ENCODE data around the gene DSCAML1. TPM values are rescaled to one million over a fixed set of nuclear protein-coding genes. Genes with fewer than 3 reads are reported as not detected.

The DSCAML1 gene
- total RNA-seq, 2 donors from 2014 or later = 0.08 TPM; not detected in 1

- Mint-ChIP-seq H3K9me3 (no peaks in the 10 kb centered on the region), H3K27me3 (peaks cover 8 to 17% of the 10 kb centered on the region in 2 donors), H3K36me3 (no peaks in the 10 kb centered on the region), H3K4me1 (ENCODE audit: low read depth in 2 of 2) (peaks cover 0 to 8% of the 10 kb centered on the region in 2 donors), H3K4me3 (no peak overlapping the region), H3K27ac (no peak overlapping the region)
- ATAC-seq (no peak), DNase-seq (ENCODE audit: low spot score) (no peak)
Observed at GRCh38 chr11:117803896-117804295, 6.9 kb upstream of the DSCAML1 start.

GRCh38 chr11:117799634-117800033 is 2.6 kb upstream of the DSCAML1 start:
- Mint-ChIP-seq H3K4me1 (ENCODE audit: low read depth in 2 of 2) (peaks cover 0 to 6% of the 10 kb centered on the region in 2 donors), H3K27me3 (peaks cover 31 to 32% of the 10 kb centered on the region in 2 donors), H3K27ac (no peak overlapping the region), H3K4me3 (no peak overlapping the region), H3K36me3 (peaks cover 5% of the 10 kb centered on the region), H3K9me3 (no peaks in the 10 kb centered on the region)
- ATAC-seq (no peak), DNase-seq (ENCODE audit: low spot score) (no peak)

DNA sequence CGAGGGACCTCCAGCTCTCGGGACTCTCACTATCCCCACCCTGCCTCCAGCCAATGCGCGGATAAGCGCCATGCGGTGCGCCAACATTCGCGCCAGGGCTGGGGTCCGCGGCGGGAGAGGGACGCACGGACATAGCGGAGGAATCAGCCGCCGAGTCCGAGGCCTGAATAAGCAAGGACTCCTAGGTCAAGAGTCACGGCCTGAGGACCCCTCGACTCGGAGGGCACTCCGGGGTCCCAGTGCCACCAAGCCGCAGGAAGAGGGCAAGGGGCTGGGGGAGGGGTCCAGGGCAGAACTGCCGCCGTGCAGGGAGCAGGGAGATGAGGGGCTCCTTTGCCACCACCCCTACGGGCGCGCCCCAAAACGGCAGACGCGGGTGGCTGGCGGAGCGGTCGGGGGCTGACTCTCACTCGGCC is 552 bp downstream of the DSCAML1 start:
- H3K27me3 Mint-ChIP-seq = peaks cover 46 to 50% of the 10 kb centered on the region in 2 donors
- no peak overlapping the region for H3K27ac Mint-ChIP-seq
- no peak overlapping the region for H3K4me3 Mint-ChIP-seq
- peaks cover 5% of the 10 kb centered on the region for H3K36me3 Mint-ChIP-seq
- H3K9me3 Mint-ChIP-seq = no peaks in the 10 kb centered on the region
- no peak for DNase-seq (ENCODE audit: low spot score)
- ATAC-seq = no peak
- peaks cover 0 to 6% of the 10 kb centered on the region in 2 donors for H3K4me1 Mint-ChIP-seq (ENCODE audit: low read depth in 2 of 2)

DNA sequence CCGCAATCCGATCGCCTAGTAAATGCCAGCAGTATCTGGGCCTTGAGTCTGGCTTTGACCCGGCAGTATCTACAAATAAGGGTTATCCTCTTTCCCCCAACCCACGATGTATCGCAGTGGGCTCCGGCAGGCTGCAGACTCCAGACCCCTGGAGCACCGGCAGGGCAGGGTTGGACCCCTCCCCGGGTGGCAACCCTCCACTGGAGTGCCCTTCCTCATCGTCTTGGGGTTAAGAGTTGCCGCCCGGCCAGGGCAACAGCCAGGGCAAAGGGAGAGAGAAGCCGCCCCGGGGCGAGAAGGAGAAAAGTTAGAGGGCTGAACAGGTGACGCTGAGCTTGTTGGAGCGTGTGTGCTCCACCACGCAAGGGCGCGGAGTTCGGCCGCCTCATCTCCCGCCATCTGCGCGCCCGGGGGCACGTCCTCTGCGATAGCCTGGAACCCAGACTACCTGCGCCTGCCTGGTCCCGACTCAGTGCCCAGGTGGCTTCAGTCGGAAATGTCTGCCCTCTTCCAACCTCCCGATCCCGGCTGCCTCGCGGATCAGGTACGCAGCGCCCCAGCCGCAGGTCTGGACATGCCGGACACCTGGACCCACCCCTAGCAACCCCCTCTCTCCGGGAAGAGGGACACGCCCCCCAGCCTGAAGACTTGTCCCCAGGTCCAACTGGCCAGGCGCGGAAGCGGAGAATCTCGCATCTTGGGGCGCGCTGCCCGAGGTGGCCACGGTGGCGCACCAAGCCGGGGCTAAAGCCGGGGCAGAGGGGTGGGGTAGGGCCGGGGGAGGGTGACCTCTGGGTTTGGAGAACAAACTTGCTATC is 1.2 kb downstream of the DSCAML1 start:
- H3K4me1 Mint-ChIP-seq (ENCODE audit: low read depth in 2 of 2) = peaks cover 0 to 6% of the 10 kb centered on the region in 2 donors
- peaks cover 46 to 50% of the 10 kb centered on the region in 2 donors for H3K27me3 Mint-ChIP-seq
- H3K36me3 Mint-ChIP-seq = peaks cover 5% of the 10 kb centered on the region
- no peaks in the 10 kb centered on the region for H3K9me3 Mint-ChIP-seq
- no peak overlapping the region for H3K27ac Mint-ChIP-seq
- DNase-seq (ENCODE audit: low spot score) (no peak), ATAC-seq (no peak)
- no peak overlapping the region for H3K4me3 Mint-ChIP-seq

- peaks cover 50 to 51% of the 10 kb centered on the region in 2 donors for H3K27me3 Mint-ChIP-seq
- DNase-seq (ENCODE audit: low spot score) = no peak
- ATAC-seq = no peak
- no peak overlapping the region for H3K4me3 Mint-ChIP-seq
- H3K36me3 Mint-ChIP-seq = peaks cover 5% of the 10 kb centered on the region
- H3K4me1 Mint-ChIP-seq (ENCODE audit: low read depth in 2 of 2) = peaks cover 0 to 6% of the 10 kb centered on the region in 2 donors
- H3K9me3 Mint-ChIP-seq = no peaks in the 10 kb centered on the region
- no peak overlapping the region for H3K27ac Mint-ChIP-seq
Observed at GRCh38 chr11:117794772-117795629, 2.0 kb downstream of the DSCAML1 start.

- DNase-seq (ENCODE audit: low spot score) (no peak), ATAC-seq (no peak)
- Mint-ChIP-seq H3K9me3 (no peaks in the 10 kb centered on the region), H3K27ac (no peak overlapping the region), H3K4me3 (no peak overlapping the region), H3K36me3 (peaks cover 5% of the 10 kb centered on the region), H3K4me1 (ENCODE audit: low read depth in 2 of 2) (peaks cover 0 to 6% of the 10 kb centered on the region in 2 donors), H3K27me3 (peaks cover 42 to 45% of the 10 kb centered on the region in 2 donors)
Observed at GRCh38 chr11:117794135-117794534, 2.9 kb downstream of the DSCAML1 start.

- Mint-ChIP-seq H3K4me3 (no peak overlapping the region), H3K36me3 (peaks cover 5% of the 10 kb centered on the region), H3K4me1 (ENCODE audit: low read depth in 2 of 2) (peaks cover 0 to 6% of the 10 kb centered on the region in 2 donors), H3K27ac (no peak overlapping the region), H3K27me3 (peaks cover 40% of the 10 kb centered on the region in 2 donors), H3K9me3 (no peaks in the 10 kb centered on the region)
- ATAC-seq (no peak), DNase-seq (ENCODE audit: low spot score) (no peak)
Observed at GRCh38 chr11:117793583-117793982, 3.4 kb downstream of the DSCAML1 start.

DNA sequence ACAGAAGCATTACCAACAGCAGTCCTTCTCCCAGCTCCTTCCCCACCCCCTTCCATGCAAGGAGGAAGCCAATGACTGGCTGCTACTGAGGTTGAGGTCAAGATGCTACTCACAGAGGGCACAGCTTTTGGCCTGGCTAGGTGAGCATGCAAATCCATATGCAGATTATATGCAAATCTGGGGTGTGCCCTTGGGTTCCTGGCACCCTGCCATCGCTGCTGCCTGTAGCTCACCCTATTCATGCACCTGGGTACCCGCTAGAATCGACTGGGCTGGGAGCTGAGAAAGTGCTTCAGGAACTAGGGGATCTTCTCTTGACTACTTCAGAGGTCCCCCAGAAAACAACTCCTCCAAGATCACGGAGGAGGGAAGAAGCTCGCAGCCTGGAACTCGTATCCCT is 4.0 kb downstream of the DSCAML1 start:
- peaks cover 0 to 6% of the 10 kb centered on the region in 2 donors for H3K4me1 Mint-ChIP-seq (ENCODE audit: low read depth in 2 of 2)
- H3K9me3 Mint-ChIP-seq = no peaks in the 10 kb centered on the region
- H3K36me3 Mint-ChIP-seq = peaks cover 5% of the 10 kb centered on the region
- ATAC-seq (no peak), DNase-seq (ENCODE audit: low spot score) (no peak)
- H3K27me3 Mint-ChIP-seq = peaks cover 36 to 38% of the 10 kb centered on the region in 2 donors
- H3K4me3 Mint-ChIP-seq = no peak overlapping the region
- no peak overlapping the region for H3K27ac Mint-ChIP-seq

GRCh38 chr11:117792241-117792640 is 4.8 kb downstream of the DSCAML1 start:
- Mint-ChIP-seq H3K4me3 (no peak overlapping the region), H3K27ac (no peak overlapping the region), H3K27me3 (peaks cover 33 to 36% of the 10 kb centered on the region in 2 donors), H3K4me1 (ENCODE audit: low read depth in 2 of 2) (peaks cover 0 to 2% of the 10 kb centered on the region in 2 donors), H3K9me3 (no peaks in the 10 kb centered on the region), H3K36me3 (no peaks in the 10 kb centered on the region)
- ATAC-seq = no peak
- no peak for DNase-seq (ENCODE audit: low spot score)

- Mint-ChIP-seq H3K4me3 (no peak overlapping the region), H3K27me3 (peaks cover 43 to 45% of the 10 kb centered on the region in 2 donors), H3K9me3 (no peaks in the 10 kb centered on the region), H3K27ac (no peak overlapping the region), H3K36me3 (no peaks in the 10 kb centered on the region), H3K4me1 (ENCODE audit: low read depth in 2 of 2) (peaks cover 0 to 5% of the 10 kb centered on the region in 2 donors)
- ATAC-seq (no peak), DNase-seq (ENCODE audit: low spot score) (no peak)
Observed at GRCh38 chr11:117790279-117790678, 6.7 kb downstream of the DSCAML1 start.

GRCh38 chr11:117789241-117789640 is 7.8 kb downstream of the DSCAML1 start:
- no peak for ATAC-seq
- no peaks in the 10 kb centered on the region for H3K9me3 Mint-ChIP-seq
- no peaks in the 10 kb centered on the region for H3K36me3 Mint-ChIP-seq
- H3K27ac Mint-ChIP-seq = no peak overlapping the region
- peaks cover 42 to 45% of the 10 kb centered on the region in 2 donors for H3K27me3 Mint-ChIP-seq
- DNase-seq (ENCODE audit: low spot score) = no peak
- H3K4me3 Mint-ChIP-seq = no peak overlapping the region
- peaks cover 0 to 3% of the 10 kb centered on the region in 2 donors for H3K4me1 Mint-ChIP-seq (ENCODE audit: low read depth in 2 of 2)

DNA sequence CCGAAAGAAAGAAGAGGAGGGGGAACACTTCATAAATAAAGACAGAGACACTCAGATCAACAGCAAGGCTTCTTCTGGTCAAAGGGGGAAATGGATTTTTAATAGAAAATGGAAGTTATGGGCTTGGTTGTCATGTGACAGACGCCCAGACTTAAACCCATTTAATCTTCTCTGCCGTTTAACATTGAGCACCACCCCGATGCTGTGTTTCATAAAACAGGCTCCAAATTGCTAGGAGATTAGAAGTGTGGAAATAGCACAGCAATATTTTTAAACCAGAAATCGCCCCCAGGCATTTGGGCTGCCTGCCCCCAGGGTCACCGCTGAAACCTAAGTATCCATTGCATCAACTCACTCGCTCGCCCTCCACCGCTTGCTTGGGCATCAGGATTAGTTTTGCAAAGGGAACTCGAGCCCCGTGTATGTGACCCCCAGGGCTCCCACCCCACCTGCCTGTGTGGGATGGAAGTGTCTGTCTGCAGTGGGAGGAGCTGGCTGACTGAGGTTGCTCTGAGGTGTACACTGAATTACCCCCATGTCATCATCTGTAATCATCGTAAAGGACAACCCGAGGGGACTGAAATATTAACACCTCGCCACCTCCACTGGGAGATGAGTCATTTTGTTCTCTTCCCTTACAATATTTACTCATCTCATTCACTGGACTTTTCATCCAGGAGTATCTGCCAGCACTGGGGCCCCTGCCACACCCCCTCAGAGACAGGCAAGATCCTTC is 10.7 kb downstream of the DSCAML1 start:
- no peaks in the 10 kb centered on the region for H3K9me3 Mint-ChIP-seq
- DNase-seq (ENCODE audit: low spot score) (no peak), ATAC-seq (no peak)
- no peak overlapping the region for H3K27ac Mint-ChIP-seq
- peaks cover 0 to 3% of the 10 kb centered on the region in 2 donors for H3K4me1 Mint-ChIP-seq (ENCODE audit: low read depth in 2 of 2)
- peaks cover 33 to 51% of the 10 kb centered on the region in 2 donors for H3K27me3 Mint-ChIP-seq
- no peak overlapping the region for H3K4me3 Mint-ChIP-seq
- H3K36me3 Mint-ChIP-seq = no peaks in the 10 kb centered on the region

GRCh38 chr11:117782101-117782500 is 14.9 kb downstream of the DSCAML1 start:
- no peak for DNase-seq (ENCODE audit: low spot score)
- Mint-ChIP-seq H3K27ac (no peak overlapping the region), H3K4me1 (ENCODE audit: low read depth in 2 of 2) (peaks cover 0 to 3% of the 10 kb centered on the region in 2 donors), H3K36me3 (no peaks in the 10 kb centered on the region), H3K4me3 (no peak overlapping the region), H3K9me3 (no peaks in the 10 kb centered on the region), H3K27me3 (peaks cover 40 to 51% of the 10 kb centered on the region in 2 donors)
- ATAC-seq = no peak
